T47D (cell line): ENCODE measurements around the gene TTYH3.

Experiments
- DNase-seq, 2 experiments: peaks; one replicate each; pipeline versions ENCODE4 v3.0.0 to v3.0.0-alpha.2; 2011 to 2012; ENCODE audit warnings: low read depth in 1 of 2, low spot score in 1 of 2
- JUND ChIP-seq: IDR thresholded peaks from 2 replicates; pipeline ENCODE4 v1.6.1; 2012; ENCODE audit warnings: low read depth
- in situ Hi-C: cut with HindIII; loops from 2 replicates; pipeline ENCODE4 v1.10.0; 2016; ENCODE audit warnings: low sequenced_read_pairs, low pct_unique_long_range_greater_than_20kb

TTYH3 gene

GRCh38 chr7:2655870-2656614 is 24.3 kb downstream of the TTYH3 start:
- in situ Hi-C loops, result no loop called here
- no peak for DNase-seq
- TF ChIP-seq JUND, result no peak

DNA sequence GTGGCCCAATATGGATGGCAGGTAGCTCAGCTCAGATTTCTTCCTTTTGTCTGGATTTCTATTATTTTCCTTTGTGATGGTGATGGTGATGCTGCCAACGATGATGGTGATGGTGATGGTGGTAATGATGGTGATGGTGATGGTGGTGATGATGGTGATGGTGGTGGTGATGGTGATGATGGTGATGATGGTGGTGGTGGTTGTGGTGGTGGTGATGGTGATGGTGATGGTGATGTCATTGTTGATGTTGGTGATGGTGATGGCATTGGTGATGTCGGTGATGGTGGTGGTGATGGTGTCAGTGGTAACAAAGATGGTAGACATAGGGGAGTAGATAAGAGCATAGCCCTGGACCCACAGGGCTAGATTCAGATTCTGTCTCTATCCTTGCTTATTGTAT is 25.4 kb downstream of the TTYH3 start:
- DNase-seq, result no peak
- in situ Hi-C loops, result no loop called here
- TF ChIP-seq JUND, result no peak

GRCh38 chr7:2657920-2658671 is 26.3 kb downstream of the TTYH3 start:
- no peak for TF ChIP-seq JUND
- DNase-seq, result no peak
- in situ Hi-C loops, result no loop called here

- no peak for DNase-seq
- no peak for TF ChIP-seq JUND
- in situ Hi-C loops, result no loop called here
These were observed 27.2 kb downstream of the TTYH3 start for GRCh38 chr7:2658941-2659340.

- no peak for TF ChIP-seq JUND
- in situ Hi-C loops, result no loop called here
- DNase-seq, result no peak
These were observed 28.0 kb downstream of the TTYH3 start for GRCh38 chr7:2659556-2660358.

- in situ Hi-C loops, result no loop called here
- TF ChIP-seq JUND, result no peak
These were observed 28.7 kb downstream of the TTYH3 start for GRCh38 chr7:2660359-2661095.

GRCh38 chr7:2661096-2661449 is 29.3 kb downstream of the TTYH3 start:
- DNase-seq, result no peak
- in situ Hi-C loops, result no loop called here
- TF ChIP-seq JUND, result no peak

More at GRCh38 chr7:2660359-2661095, 28.7 kb downstream of the TTYH3 start:
- no peak for DNase-seq

- TF ChIP-seq JUND, result no peak
- in situ Hi-C loops, result no loop called here
- no peak for DNase-seq
These were observed 30.0 kb downstream of the TTYH3 start for GRCh38 chr7:2661602-2662272.

GRCh38 chr7:2662273-2663120 is 30.7 kb downstream of the TTYH3 start:
- no peak for TF ChIP-seq JUND
- in situ Hi-C loops, result no loop called here
- no peak for DNase-seq

GRCh38 chr7:2663121-2663886 is 31.5 kb downstream of the TTYH3 start:
- in situ Hi-C loops, result no loop called here
- DNase-seq, result no peak
- no peak for TF ChIP-seq JUND

- in situ Hi-C loops, result no loop called here
- DNase-seq, result no peak
These were observed 32.2 kb downstream of the TTYH3 start for GRCh38 chr7:2663960-2664359.

More at GRCh38 chr7:2663960-2664359, 32.2 kb downstream of the TTYH3 start:
- no peak for TF ChIP-seq JUND
